GM10266 (cell line): ENCODE results near the gene GDI1.

ENCODE experiments used
- DNase-seq: peaks from one replicate; pipeline ENCODE4 v3.0.0; 2012; ENCODE audit errors: extremely low spot score
- TF ChIP-seq, protein P1 (sequence below): IDR thresholded peaks from 2 replicates; pipeline ENCODE4 v1.5.1; 2012; ENCODE audit warnings: mild to moderate bottlenecking, low read depth; ENCODE audit not compliant: control insufficient read depth, insufficient read depth; ENCODE audit errors: missing control alignments

Gene GDI1

DNA sequence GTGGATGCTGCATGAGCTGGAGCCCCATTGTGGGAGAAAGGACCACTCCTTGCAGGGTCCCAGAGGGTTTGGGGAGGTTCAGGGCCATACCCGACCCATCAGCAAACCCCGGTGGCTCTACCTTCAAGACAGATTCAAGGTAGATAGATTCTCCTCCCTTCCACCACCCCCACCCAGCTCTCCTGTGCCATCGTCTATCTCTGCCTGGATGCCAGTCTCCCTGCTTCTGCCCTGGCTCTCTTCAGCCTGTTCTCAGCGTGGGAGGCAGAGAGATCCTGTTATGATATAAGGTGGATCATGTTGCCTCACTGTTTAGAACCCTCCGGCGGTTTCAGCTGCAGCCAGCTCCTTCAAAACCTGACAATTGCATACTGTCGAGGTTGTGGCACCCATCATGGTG lies 36.7 kb downstream of the GDI1 start:
- DNase-seq, result no peak
- TF ChIP-seq, protein P1, sequence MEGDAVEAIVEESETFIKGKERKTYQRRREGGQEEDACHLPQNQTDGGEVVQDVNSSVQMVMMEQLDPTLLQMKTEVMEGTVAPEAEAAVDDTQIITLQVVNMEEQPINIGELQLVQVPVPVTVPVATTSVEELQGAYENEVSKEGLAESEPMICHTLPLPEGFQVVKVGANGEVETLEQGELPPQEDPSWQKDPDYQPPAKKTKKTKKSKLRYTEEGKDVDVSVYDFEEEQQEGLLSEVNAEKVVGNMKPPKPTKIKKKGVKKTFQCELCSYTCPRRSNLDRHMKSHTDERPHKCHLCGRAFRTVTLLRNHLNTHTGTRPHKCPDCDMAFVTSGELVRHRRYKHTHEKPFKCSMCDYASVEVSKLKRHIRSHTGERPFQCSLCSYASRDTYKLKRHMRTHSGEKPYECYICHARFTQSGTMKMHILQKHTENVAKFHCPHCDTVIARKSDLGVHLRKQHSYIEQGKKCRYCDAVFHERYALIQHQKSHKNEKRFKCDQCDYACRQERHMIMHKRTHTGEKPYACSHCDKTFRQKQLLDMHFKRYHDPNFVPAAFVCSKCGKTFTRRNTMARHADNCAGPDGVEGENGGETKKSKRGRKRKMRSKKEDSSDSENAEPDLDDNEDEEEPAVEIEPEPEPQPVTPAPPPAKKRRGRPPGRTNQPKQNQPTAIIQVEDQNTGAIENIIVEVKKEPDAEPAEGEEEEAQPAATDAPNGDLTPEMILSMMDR, result no peak

DNA sequence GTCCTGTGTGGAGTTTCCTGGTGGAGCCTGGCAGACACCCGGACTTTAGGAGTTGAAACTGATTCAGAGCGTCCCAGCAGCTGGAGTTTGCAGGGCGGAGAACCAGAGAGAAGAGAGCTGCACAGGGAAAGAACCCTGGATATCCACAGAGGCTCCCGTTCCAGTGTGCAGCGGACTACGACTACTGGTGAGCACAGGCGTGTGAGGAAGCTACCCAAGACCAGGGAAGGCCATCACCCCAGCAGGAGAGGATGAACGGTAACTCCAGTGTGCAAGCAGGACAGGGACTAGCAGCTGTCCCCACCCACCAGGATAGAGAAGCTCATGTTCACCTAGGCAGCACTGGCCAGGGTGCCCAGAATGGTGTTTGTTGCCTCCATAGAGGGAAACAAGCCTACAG lies 39.9 kb downstream of the GDI1 start:
- TF ChIP-seq, protein P1, result no peak
- DNase-seq, result no peak

DNA sequence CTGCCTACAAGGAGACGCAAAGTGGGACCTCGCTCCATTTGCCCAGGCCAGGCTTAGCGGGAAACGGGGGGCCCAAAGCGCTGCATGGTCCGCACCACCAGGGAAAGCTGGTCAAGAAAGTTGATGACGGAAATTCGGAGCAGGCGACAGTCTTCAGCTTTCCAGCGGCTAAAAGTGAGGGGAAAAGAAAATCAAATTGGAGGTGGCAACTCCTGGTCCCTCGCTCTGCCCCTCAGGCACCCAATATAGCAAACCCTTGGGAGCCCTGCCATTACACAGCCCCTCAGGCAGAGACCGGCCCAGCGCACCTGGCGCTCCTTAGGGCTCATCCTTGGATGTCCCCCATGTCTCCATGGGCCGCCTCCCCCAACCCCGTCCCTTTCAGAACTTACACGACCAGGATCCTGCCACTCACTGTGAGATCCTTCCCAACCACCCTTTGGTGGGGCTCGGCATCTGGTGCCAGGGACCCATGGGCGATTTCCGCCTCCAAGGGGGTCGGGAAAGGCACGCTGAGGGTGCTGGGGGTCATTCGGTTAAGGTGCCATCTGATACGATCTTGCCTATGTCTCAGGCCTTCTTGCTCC lies 41.0 kb downstream of the GDI1 start:
- no peak for DNase-seq
- TF ChIP-seq, protein P1, result no peak

DNA sequence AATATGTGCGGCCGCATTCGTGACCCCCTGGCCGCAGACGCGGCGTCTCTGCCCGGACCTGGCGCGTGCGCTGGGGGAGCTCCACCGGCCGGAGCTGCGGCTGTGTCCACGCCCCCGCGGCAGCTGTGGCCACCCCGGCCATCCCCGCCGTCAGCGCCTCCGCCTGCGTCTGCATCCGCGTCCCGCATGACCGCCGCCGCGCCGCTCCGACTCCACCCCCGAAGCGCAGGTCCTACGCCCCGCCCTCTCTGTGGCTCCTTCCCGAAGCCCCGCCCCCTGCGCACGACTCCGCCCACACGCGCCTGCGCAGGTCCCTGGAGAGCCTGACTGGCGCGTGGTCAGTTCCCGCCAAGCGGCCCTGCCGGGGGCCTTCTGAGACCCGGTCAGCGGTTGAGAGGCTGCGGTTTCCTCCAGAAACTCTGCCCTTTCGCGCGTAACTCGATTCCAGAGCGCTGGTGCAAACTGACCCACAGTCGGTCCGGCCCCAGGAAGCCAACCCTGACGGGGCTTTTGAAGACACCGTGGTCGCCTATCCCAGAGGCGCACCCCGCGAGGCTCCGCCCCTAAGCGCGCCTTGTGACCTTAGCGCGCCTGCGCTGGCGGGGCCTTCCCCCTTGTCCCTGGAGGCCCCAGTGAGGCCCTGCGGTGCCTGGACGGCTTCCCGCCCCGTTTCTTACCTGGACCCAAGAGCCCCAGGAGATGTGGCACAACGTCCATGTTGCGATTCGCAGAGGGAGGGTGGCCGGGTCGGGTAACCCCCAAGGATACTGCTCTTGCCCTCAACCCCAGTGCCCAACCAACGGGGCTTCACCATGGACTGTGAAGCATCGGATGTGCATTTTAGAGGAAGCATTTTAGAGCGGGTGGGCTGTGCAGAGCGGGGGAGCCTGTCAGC lies 42.0 kb downstream of the GDI1 start, which contains the start of gene LAGE3:
Gene LAGE3 (minus strand): TSS at position 554 of the 895 bp plus-strand sequence. CDS start 366 bp downstream, at position 188.
- TF ChIP-seq, protein P1, result no peak
- peak; percentile 92 for DNase-seq

DNA sequence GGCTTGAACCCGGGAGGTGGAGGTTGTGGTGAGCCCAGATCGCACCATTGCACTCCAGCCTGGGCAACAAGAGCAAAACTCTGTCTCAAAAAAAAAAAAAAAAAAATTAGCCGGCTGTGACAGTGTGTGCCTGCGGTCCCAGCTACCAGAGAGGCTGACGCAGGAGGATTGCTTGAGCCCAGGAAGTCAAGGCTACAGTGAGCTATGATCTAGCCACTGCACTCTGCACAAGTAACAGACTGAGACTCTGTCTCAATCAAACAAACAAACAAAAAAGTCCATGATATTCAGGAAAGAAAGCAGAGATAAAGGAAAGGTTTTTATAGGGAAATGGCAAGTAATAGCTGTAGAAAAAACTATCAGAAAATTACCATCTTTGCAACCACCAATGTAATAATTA lies 44.2 kb downstream of the GDI1 start:
- DNase-seq, result no peak
- TF ChIP-seq, protein P1, result no peak

DNA sequence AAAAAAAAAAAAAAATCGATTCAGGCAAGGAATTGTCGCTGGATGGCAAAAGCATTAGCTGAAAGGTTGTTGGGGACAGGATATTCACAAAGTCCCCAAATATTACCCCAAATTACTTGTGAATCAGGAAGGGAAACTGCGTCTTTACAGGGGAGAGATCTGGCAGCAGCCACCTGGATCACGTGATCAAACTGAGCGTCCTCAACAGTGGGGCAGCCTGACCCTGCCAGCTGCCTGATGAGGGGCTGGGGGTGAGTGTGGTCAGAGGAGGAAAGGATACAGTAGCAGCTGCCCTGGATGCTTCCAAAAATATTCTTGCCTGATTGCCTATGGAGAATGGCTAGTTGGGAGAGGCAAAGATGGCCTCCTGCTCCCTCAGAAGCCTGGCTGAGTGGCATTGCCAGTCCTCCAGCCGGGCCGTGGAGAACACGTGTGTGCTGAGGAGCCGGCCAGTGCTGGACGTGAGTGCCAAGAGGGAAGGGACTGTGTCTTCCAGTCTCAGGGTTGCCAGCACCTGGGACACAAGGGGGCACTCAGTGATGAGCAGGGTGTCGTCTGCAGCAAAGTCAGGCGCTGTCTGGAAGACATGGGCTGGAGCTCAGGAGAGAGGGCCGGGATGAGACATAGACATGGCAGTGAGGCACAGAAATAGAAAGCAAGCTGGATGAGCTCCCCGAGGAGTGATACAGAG lies 45.1 kb downstream of the GDI1 start:
- TF ChIP-seq, protein P1, result no peak
- no peak for DNase-seq
